Body of pancreas (tissue), 4 donors: Measurements from ENCODE around the gene ANXA9.

Experiments
- CTCF ChIP-seq, 7 experiments: fragments of 450-650 bp in 4 of 7; fragments of 200-600 bp in 3 of 7; sonication (generic) in 3 of 7; IDR thresholded peaks; one replicate each; pipeline ENCODE4 v1.5.1; 2016 to 2019; ENCODE audit warnings: antibody characterized with exemption in 7 of 7
- POLR2A ChIP-seq, 3 donors: fragments of 450-650 bp; IDR thresholded peaks; one replicate each; pipeline ENCODE4 v1.6.1; 2016; ENCODE audit warnings: antibody characterized with exemption in 3 of 3, mild to moderate bottlenecking in 2 of 3

- TF ChIP-seq CTCF (IDR thresholded peaks at IDR 0.05) (no peak), POLR2A (IDR thresholded peaks at IDR 0.05) (no peak)
Observed at GRCh38 chr1:150999926-151000325, 17.8 kb downstream of the ANXA9 start.
